Activated CD8-positive, alpha-beta memory T cell treated with anti-CD3 and anti-CD28 coated beads for 1 hour (primary cell): ENCODE data around the gene BCAS3.
"Not testable (repeated sequence)": the region's sequence is repeated elsewhere in the genome, so short reads cannot be mapped to it uniquely, and the experiment has no call there.

Experiments used
- DNase-seq, 2 donors: peaks; one replicate each; pipeline ENCODE4 v3.0.0-alpha.2; 2020; ENCODE audit warnings: low read depth in 1 of 2; ENCODE audit errors: extremely low read depth in 1 of 2

Gene BCAS3

DNA sequence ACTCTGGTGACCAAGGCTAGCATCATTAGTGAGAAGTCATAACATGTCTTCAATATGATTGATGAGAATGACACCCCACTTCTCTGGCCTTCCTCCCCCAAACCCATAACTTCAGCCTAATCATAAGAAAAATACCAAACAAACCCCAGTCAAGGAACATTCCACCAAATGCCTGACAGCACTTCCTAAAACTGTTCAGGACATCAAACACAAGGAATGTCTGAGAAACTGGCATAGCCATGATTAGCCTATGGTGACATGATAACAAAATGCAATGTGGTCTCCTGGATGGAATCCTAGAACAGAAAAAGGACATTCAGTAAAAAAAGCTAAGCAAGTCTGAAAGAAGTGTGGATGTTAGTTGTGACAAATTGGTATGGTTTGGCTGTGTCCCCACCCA lies 749.9 kb downstream of the BCAS3 start:
- no peak for DNase-seq

DNA sequence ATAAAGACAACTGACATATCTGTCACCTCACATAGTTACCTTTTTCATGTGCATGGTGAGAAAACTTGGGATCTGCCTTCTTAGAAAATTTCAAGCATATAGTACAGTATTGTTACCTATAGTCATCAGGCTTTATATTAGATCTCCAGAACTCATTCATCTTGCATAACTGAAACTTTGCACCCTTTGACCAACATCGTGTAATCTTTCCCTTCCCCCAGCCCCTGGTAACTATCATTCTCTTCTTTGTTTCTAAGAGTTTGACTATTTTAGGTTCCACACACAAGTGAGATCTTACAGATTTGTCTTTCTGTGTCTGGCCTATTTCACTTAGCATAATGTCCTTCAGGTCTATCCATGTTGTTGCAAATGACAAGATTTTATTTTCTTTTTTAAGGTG lies 751.6 kb downstream of the BCAS3 start:
- DNase-seq, result no peak

DNA sequence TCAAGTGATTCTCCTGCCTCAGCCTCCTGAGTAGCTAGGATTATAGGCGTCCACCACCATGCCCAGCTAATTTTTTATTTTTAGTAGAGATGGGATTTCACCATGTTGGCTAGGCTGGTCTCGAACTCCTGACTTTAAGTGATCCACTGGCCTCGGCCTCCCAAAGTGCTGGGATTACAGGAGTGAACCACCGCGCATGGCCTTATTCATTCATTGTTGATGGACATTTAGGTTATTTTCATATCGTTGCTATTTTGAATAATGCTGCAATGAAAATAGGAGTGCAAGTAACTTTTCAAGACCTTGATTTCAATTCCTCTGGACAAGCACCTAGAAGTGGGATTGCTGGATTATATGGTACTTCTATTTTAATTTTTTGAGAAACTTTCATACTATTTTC lies 752.2 kb downstream of the BCAS3 start:
- DNase-seq, result not testable (repeated sequence)

GRCh38 chr17:61431594-61432311 lies 754.1 kb downstream of the BCAS3 start:
- no peak for DNase-seq

GRCh38 chr17:61436273-61436672 lies 758.6 kb downstream of the BCAS3 start:
- DNase-seq, result no peak

- DNase-seq, result no peak
Measured at GRCh38 chr17:61436995-61437704, 759.5 kb downstream of the BCAS3 start.

GRCh38 chr17:61440697-61441096 lies 763.0 kb downstream of the BCAS3 start:
- no peak for DNase-seq

GRCh38 chr17:61441507-61441906 lies 763.9 kb downstream of the BCAS3 start:
- not testable (repeated sequence) for DNase-seq

DNA sequence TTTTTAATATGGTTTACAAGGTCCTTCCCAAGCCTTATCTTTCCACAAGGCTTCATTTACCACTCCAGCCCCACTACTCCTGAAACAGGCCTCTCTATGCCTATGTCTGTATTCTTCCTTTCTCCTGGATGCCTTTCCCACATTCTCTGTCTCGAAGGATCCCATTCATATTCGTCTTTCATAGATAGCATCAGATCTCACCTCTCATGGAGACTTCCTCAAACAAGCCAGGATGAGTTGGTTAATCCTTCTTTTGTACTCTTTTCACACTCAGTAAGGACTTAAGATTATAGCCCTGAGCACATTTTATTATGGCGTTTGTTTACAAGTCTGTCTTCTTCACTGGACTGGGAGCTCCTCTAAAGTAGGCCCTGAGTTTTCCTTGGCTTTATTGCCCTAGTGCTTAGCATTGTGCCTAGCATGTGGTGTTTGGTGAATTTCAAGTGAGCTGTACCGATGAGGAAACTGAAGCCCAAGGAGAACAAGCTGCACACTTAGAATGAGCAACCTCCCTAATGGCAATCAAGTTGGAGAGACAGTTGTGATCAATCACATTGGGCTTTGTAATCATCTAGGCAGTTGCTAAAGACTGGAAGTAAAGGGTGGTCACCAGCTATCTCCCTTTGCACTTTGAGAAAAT lies 764.6 kb downstream of the BCAS3 start:
- DNase-seq, result no peak
